Glomerular endothelial cell (primary cell): ENCODE data around the gene RBM45. TPM values are rescaled to one million over a fixed set of nuclear protein-coding genes. Genes with fewer than 3 reads are reported as not detected.
"Not testable (repeated sequence)": the region's sequence is repeated elsewhere in the genome, so short reads cannot be mapped to it uniquely, and the experiment has no call there.

Source experiments
- DNase-seq: peaks from one replicate; pipeline ENCODE4 v3.0.0-alpha.2; 2011; ENCODE audit warnings: low read depth, low spot score; ENCODE audit errors: extremely low read depth
- total RNA-seq: library from RNA; depleted of rRNA; stranded (reverse); fragments of >200 nt; gene quantifications from 2 replicates; pipeline ENCODE4 v1.2.3, GENCODE V29; 2015

Gene RBM45, protein sequence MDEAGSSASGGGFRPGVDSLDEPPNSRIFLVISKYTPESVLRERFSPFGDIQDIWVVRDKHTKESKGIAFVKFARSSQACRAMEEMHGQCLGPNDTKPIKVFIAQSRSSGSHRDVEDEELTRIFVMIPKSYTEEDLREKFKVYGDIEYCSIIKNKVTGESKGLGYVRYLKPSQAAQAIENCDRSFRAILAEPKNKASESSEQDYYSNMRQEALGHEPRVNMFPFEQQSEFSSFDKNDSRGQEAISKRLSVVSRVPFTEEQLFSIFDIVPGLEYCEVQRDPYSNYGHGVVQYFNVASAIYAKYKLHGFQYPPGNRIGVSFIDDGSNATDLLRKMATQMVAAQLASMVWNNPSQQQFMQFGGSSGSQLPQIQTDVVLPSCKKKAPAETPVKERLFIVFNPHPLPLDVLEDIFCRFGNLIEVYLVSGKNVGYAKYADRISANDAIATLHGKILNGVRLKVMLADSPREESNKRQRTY
- 9.3 and 16.1 TPM in 2 replicates for total RNA-seq

DNA sequence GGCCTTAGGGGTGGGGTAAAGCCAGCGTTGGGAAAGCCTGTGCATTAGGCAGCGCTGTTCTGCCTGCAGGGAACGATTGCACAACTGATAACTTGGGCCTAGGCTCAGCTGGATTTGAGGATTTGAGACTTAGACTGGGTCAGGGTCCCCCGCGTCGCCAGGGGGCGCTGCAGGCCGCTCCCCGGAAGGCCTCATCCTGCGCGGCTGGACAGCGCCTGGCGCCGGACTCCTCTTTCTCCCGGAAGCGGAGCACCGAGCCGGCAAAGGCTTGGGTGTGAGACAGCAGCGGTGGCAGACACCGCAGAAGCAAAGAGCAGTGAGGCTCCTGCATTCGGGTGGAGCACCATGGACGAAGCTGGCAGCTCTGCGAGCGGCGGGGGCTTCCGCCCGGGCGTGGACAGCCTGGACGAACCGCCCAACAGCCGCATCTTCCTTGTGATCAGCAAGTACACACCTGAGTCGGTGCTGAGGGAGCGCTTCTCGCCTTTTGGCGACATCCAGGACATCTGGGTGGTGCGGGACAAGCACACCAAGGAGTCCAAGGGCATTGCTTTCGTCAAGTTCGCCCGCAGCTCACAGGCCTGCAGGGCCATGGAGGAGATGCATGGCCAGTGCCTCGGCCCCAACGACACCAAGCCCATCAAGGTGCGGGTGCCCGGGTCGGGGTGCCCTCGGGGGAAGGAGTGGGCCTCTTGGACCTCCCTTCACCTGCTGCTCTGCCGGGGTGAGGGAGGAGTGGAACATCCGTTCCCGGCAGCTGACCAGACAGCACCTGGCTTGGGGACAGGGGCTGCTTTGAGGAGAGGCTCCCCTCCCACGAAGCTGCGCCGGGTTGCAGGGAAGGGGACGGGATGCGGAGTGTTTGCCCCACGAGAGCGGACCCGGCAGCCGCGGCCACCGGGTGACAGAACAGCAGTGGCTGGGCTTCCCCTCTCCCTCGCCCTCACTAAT is at the start of gene RBM45:
Gene RBM45, plus strand, starts transcription at position 236 of the 951 bp plus-strand sequence. Its CDS starts 110 bp downstream, at position 346.
- peak; percentile 33 for DNase-seq

DNA sequence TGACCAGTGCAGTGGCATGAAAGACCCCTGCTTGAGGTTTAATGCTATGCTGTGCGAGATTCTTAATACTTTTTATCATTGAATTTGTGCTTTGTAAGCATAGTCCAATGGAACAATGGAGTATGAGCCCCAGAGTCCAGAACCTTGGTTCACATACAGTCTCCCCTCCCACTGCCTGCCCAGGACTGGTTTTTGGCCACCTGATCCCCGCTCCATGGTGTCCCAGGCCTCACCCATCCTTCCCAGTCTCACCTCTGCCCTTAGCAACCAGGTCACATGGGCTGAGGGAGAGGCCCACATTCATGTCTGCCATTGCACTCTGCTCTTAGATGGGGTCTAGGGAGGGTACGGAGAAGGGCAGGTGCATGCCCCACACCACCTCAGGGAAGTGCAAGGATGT is 45.9 kb upstream of the RBM45 start:
- no peak for DNase-seq

DNA sequence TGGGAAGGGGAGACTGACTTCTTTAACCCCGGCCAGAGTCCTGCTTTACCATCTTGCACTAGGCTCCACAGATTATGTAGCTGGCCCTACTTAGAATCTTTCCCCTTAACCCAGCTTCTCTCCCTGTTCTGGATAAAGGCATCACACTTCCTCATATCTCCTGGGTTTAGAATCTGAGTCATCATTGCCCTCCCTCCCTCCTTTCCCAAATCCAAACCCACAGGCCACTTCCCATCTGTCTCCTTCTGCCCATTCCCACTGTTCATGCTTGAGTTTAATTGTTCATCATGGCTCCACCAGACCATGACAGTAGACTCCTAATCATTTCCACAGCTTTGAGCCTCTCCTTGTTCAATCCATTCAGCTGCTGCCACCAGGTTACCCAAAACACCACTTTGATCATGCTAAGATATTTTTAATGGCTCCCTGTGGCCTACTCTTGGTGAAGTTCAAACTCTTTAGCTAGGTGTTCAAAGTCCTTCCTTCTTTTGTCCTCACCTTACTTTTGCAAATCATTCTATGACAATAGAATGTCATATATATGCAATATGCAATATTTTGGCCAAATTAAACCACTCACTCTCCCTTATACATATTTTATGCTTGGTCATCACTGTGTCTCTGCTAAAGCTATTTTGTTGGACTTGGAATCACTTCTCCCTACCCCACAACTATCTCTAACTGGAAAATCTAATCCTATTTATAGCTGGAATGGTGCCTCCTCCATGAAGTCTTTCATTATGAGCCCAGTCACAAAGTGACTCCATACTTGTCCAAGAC is 45.2 kb upstream of the RBM45 start:
- DNase-seq, result no peak

DNA sequence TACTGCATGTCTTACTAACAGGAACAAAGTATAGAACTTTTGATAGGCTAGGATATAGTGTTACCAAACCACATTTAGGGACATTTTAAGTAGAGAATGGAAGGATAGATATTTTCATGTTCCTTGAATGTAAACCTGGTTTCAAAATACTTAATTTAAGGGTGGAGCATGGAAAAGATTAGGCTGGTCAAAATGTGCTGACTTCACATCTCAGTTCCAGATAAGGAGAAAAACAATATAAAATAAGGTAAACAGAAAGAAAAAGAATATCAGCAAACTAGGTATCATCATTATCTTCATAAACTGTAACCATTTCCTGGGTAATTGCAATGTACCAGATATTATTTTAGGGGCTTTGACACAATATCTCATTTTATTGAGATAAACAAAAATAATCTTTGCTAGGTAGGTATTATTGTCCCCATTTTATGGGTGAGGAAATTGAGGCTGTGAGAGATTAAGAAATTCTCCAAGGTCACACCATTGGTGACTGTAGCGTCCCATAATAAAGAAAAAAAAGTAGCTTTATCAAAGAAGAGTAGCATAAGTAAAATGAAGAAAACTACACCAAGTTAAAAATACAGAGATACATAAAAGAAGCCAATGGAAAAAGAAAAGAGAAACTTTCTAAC is 43.3 kb upstream of the RBM45 start:
- DNase-seq, result no peak

DNA sequence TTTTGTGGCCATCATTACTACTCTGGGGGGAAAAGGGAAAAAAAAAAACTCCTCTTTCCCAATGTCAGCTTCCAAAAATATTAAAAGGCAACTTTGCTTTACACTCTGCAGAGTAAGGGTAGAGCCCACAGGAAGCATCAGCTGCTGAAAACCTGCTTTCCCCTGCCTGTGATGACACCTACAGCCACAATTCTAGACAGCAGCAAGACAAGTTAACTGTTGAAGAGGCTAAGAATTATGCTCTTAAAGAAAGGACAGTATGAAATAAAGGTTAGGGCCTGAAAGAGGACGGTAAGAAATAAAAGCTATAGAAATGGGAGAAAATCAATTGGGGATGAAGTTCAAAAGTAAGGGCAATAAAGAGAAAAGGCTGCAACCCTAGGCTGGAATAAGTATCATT is 42.7 kb upstream of the RBM45 start:
- no peak for DNase-seq

DNA sequence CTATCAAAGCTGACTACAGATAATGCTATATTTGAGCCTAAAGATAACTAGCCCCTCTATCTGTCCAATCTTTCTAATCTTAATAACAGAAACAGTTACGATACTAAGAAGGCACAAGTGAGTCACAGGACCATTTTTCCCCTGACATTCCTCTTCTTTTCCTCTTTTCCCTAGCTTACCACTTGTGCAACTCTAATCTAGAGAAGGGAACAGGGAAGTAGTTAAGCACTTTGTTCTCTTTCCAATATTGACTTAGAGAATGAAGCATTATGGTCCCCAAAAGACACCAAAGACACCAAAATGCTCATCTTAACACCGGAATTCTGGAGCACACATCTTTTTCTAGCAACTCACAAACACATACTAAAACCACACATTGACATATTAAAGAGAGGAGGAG is 41.4 kb upstream of the RBM45 start:
- DNase-seq, result no peak

DNA sequence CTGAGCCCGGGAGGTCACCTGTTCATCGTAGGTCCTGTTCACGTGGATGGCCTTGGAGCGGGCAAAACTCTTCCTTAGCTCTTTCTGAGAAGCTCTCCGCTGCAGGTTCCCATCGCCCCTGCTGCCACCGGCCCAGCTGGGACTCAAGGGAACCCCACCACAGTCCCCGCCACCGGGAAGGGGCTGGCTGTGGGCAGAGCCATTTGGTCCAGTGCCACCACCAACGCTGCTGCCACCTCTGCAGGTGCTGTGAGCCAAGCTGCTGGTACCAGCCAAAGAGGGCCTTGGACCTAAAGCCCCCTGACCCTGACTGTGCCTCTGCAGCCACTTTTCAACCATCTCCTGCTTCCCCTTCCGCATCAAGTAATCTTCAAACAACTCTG is 40.2 kb upstream of the RBM45 start:
- no peak for DNase-seq

DNA sequence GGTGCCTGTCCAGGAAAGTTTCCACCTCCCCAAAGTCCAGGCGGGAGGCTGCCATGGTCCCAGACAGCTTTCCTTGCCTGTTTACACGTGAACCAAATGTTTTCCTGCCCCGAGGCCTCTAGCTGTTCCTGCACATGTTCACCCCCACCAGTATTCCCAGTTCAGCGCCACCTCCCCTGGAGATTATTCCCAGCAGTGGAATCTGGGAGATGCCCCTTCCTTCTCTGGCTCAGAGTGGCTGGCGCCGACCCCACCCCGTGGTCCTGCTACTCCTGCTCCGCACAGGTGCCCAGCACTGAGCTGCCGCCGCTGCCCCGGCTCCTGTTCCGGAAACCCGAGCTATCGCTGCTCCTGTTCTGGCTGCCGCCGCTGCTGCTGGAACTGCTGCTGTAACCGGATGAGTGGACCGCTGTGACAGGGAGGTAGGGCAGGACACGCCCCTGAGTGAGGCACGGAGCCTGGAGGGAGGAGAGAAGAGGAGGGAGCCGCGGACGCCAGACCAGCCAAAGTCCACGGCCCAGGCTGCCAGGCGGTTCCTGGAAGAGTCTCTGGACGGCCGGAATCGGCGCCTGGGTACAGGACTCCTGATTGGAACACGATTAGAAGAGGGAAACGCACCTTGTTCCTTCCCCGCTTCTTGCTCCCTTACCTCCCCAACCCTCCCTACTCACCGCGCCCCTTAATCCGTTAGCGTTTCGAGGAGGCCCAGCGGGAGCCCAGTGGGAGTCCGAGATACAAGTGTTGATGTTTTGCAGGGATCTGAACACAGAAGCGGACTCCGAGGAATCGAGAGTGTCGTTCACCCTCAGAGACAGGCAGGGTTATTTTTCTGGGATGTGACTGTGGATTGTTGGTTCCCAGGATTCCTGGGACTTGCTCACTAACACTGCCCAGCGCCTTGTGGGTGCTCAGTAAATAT is 39.6 kb upstream of the RBM45 start, which contains the start of gene PDE11A:
Gene PDE11A, minus strand, starts transcription at position 395 of the 919 bp plus-strand sequence. Its CDS starts 340 bp downstream, at position 55.
- DNase-seq, result no peak

DNA sequence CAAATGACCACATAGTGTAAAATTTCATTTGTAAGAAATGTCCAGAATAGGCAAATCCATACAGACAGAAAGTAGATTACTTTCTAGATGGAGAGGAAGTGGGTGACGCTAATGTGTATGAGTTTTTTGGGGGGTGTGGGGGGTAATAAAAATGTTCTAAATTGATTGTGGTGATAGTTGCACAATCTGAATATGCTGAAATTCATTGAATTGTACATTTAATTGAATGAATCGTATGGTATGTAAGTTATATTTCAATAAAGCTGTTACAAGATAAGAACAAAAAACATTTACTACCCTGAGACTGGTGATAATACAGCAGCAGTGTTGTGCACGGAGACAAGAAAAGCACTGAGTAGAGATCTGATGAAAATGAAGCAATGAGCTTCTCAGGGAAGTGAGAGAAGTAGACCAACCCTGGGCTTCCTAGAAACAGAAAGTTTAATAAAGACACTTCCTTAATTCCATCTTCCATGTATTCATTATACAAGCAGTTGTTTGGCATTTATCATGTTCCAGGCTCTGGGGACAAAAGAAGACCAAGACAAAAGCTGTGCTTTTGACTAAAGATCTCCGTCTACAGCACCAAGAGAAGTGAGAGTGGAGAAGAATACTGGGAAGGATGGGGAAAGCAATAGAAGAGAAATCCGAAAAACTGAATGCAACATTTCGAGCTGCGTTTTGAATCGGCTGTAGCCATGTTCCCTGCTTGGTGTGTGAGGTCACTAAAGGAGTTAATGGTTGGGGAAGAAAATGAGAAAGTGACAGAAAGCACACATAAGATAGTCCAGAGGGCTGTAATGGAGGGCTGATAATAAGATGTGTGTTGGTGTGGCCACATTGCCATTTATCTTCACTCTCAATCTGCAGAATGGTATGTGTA is 37.9 kb upstream of the RBM45 start:
- DNase-seq, result no peak

DNA sequence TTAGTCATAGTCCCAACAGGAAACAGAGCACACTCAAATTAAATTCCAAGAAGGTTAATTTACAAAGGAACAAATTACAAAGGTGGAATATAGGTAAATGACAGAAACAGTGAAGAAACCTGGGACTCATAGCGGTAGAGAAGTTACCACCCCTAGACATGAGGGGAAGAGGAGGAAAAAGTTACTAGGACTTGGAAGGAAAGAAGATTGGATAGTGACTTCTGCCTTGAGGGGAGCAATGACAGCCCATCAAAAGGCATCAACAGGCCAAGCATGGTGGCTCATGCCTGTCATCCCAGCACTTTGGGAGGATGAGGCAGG is 37.3 kb upstream of the RBM45 start:
- DNase-seq, result no peak

DNA sequence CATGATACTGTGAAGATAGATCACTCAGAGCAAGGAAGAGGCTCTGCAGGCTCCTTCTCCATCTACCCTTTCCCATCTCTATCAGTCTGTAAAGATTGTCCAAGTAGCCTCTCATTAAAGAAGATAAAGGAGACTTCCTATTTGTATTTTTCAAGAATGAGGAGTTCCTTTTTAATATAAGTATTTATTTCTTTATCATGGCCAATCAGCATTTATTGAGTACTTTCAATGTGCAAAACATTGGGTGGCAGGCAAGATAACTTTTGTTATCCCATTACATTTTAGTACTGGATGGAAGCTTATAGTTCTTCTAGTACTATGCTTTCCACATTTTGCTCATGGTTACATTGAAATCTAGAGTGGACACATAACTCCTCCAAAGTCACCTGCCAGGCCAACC is 36.1 kb upstream of the RBM45 start:
- DNase-seq, result no peak

DNA sequence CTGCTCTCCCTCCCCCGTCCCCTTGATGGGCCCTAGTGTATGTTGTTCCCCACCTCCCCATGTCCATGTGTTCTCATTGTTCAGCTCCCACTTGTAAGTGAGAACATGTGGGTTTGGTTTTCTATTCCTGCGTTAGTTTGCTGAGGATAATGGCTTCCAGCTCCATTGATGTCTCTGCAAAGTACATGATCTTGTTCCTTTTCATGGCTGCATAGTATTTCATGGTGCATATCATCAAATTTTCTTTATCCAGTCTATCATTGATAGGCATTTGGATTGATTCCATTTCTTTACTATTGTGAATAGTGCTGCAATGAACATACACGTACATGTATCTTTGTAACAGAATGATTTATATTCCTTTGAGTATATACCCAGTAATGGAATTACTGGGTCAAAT is 33.0 kb upstream of the RBM45 start:
- not testable (repeated sequence) for DNase-seq

DNA sequence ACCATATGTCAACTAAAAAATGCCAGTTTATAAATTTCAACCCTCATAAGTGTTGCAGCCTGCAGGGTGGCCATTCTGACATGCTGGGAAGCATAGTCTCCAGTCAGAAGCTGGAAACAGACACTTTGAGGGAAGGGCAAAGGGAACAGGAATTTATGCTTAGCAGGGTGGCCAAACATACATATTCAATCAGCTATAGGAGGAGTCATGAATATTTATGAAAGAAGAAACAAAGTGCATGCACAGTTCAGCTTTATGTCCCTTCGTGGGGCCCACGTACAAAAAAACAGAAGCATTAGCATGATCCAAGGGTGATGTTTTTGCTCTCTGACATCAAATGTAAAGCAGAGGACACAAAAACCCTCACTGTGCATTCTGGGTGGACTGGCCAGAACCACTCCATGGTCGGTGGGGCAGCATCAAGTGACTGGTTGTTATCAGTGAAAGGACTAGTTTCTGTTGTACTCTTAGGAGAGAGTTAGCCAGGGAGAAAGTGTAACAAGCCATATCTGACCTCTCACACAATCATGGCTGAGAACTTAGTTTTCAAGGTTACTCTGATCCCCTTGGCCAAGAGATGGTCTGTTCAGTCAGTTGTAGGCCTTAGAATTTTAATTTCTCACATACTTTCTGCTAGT is 29.7 kb upstream of the RBM45 start:
- no peak for DNase-seq

DNA sequence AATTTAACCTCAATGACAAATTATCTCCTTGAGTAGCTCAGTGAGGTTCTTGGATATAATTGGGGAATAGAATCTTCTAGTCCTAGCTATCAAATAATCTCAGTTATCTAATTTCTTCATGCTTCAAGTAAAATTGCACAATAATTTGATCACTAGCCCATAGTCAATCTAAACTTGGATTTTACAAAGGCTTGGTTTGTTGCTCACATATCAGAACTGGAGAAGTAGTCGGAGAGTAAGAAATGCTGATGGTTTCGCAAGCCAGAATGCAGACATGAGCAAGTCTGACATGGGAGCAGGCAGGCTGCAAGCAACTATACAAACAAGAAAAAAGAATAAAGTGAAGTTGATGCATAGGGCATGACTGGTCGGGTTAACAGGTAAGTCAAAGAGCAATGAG is 28.0 kb upstream of the RBM45 start:
- no peak for DNase-seq

DNA sequence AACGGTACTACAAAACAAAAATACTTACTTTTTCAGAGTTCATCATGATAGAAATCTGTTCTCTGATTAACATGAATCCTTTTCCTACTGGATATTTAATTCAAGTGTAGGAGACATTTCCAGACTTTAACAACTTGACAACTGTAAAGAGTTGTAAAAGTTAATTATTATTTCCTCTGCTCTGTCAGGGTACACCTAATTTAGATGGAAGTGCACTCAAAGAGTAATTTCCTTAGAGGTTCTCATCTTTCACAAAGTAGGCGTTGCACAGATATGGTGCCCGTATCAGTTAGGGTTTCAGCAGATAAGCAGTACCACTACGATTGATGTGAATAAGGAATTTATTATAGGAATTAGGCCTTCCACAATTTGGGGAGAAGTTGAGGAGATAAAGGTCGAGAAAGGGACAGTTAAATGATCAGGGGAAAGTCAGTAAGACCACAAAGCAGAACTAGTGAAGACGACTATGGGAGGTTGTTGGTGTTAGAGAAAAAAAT is 23.4 kb upstream of the RBM45 start:
- no peak for DNase-seq

DNA sequence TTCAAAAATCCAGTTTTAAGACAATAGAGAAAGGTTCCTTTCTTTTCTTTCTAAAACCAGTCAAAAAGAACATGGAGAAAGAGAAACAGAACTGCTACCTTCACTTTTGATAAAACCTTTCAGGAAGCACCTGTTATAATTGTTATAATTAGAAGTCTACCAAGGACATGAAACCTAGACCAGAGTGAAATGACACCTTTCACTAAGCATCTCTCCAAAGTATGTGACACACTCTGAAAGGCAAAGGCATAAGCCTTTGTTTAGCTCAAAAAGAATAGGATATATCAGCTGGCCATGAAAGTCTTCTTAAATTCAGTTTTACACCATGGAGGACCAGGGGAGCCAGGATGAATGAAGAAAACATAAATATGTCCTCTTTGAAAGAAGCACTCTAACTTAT is 18.8 kb upstream of the RBM45 start:
- no peak for DNase-seq

DNA sequence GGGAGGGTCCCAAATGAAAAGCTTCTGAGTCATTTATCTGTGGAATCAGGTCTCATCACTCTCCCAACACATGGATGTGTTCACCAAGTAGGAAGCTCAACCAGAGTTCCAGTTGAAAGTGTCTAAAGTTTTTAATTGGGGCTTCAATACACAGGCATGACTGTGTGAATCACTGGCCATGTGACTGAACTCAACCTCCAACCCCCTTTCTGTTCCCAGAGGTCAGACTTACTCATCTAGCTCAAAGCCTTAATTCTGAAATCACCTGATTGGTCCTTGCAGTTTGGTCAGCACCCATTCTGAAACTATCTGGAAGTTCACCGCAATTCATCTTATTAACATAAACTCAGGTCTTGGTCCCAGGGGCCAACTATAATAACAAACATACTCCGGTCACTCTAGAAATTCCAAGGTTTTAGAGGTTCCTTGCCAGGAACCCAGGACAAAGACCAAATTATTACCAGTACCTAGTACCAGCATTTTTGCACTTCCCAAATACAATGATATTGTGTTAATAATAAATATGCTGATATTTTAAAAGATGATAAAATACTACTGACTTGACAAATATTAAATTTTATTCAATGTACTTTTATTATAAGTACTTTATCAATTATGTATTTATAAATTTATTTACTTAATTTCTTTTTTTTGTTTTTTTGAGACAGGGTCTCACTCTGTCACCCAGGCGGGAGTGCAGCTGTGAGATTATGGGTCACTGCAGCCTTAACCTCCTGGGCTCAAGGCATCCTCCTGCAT is 10.7 kb upstream of the RBM45 start:
- DNase-seq, result no peak
